ENCODE data around the gene RNF4.
"Not testable (repeated sequence)": the region's sequence is repeated elsewhere in the genome, so short reads cannot be mapped to it uniquely, and the experiment has no call there.

RNF4 gene

GRCh38 chr4:2457481-2458295 is 11.2 kb upstream of the RNF4 start:
- DNase-seq (ENCODE audit: low read depth in 1 of 2, low spot score in 1 of 2) = no peak

GRCh38 chr4:2458546-2459491 is 10.1 kb upstream of the RNF4 start:
- no peak for DNase-seq (ENCODE audit: low read depth in 1 of 2, low spot score in 1 of 2)

- no peak for DNase-seq (ENCODE audit: low read depth in 1 of 2, low spot score in 1 of 2)
Measured at GRCh38 chr4:2459589-2460349, 9.1 kb upstream of the RNF4 start.

GRCh38 chr4:2461246-2461960 is 7.5 kb upstream of the RNF4 start:
- DNase-seq (ENCODE audit: low read depth in 1 of 2, low spot score in 1 of 2) = no peak

GRCh38 chr4:2462218-2462991 is 6.5 kb upstream of the RNF4 start:
- DNase-seq (ENCODE audit: low read depth in 1 of 2, low spot score in 1 of 2) = peak; percentile 32 to 57

GRCh38 chr4:2462992-2463762 is 5.7 kb upstream of the RNF4 start:
- DNase-seq (ENCODE audit: low read depth in 1 of 2, low spot score in 1 of 2) = no peak

- no peak for DNase-seq (ENCODE audit: low read depth in 1 of 2, low spot score in 1 of 2)
Measured at GRCh38 chr4:2465032-2465431, 3.9 kb upstream of the RNF4 start.

- not testable (repeated sequence) for DNase-seq (ENCODE audit: low read depth in 1 of 2, low spot score in 1 of 2)
Measured at GRCh38 chr4:2465544-2465943, 3.4 kb upstream of the RNF4 start.

- DNase-seq (ENCODE audit: low read depth in 1 of 2, low spot score in 1 of 2) = peak; percentile 51 to 62
Measured at GRCh38 chr4:2469192-2469984, 482 bp downstream of the RNF4 start.

- DNase-seq (ENCODE audit: low read depth in 1 of 2, low spot score in 1 of 2) = no peak
Measured at GRCh38 chr4:2470791-2471190, 1.9 kb downstream of the RNF4 start.

- DNase-seq (ENCODE audit: low read depth in 1 of 2, low spot score in 1 of 2) = no peak
Measured at GRCh38 chr4:2472187-2472586, 3.3 kb downstream of the RNF4 start.

- no peak for DNase-seq (ENCODE audit: low read depth in 1 of 2, low spot score in 1 of 2)
Measured at GRCh38 chr4:2478229-2478628, 9.3 kb downstream of the RNF4 start.

GRCh38 chr4:2480649-2481048 is 11.7 kb downstream of the RNF4 start:
- no peak for DNase-seq (ENCODE audit: low read depth in 1 of 2, low spot score in 1 of 2)

GRCh38 chr4:2482192-2482591 is 13.3 kb downstream of the RNF4 start:
- no peak for DNase-seq (ENCODE audit: low read depth in 1 of 2, low spot score in 1 of 2)

- no peak for DNase-seq (ENCODE audit: low read depth in 1 of 2, low spot score in 1 of 2)
Measured at GRCh38 chr4:2482693-2483092, 13.8 kb downstream of the RNF4 start.

GRCh38 chr4:2483237-2483636 is 14.3 kb downstream of the RNF4 start:
- no peak for DNase-seq (ENCODE audit: low read depth in 1 of 2, low spot score in 1 of 2)

- no peak for DNase-seq (ENCODE audit: low read depth in 1 of 2, low spot score in 1 of 2)
Measured at GRCh38 chr4:2484185-2484584, 15.3 kb downstream of the RNF4 start.

- peak; percentile 32 to 44 for DNase-seq (ENCODE audit: low read depth in 1 of 2, low spot score in 1 of 2)
Measured at GRCh38 chr4:2484993-2485392, 16.1 kb downstream of the RNF4 start.

Data from activated T-helper 1 cell treated with anti-CD3 and anti-CD28 coated beads, Interleukin-2, amount 50 U/mL, for 16 hours (primary cell).